ENCODE measurements around the gene ABHD11.
A peak's percentile ranks its signal among the peaks of the same experiment; 100 is the strongest.

The ABHD11 gene

GRCh38 chr7:73719806-73720169 lies 18.8 kb downstream of the ABHD11 start:
- peak overlapping the region; percentile 63 for H3K4me2 ChIP-seq (ENCODE audit: low read length)
- H3K27me3 ChIP-seq (ENCODE audit: control insufficient read depth, low read length), result peaks cover 38% of the 10 kb centered on the region
- no peak for TF ChIP-seq EZH2phosphoT487 (IDR thresholded peaks at IDR 0.05; ENCODE audit: borderline replicate concordance, low read length)
- no peak for TF ChIP-seq CTCF (IDR thresholded peaks at IDR 0.05; ENCODE audit: low read depth, low read length, poor library complexity, severe bottlenecking)
- peak overlapping the region; percentile 57 for H3K4me3 ChIP-seq (ENCODE audit: low read length)
- H4K20me1 ChIP-seq (ENCODE audit: control insufficient read depth, insufficient read depth, low read depth, low read length), result peaks cover 22% of the 10 kb centered on the region; the same call in 1 of the 2 replicates
- no peak overlapping the region for H3K27ac ChIP-seq (ENCODE audit: low read depth, low read length)
- H3K36me3 ChIP-seq (ENCODE audit: control insufficient read depth, low read length), result no peaks in the 10 kb centered on the region
- peaks cover 32% of the 10 kb centered on the region for H3K4me1 ChIP-seq (ENCODE audit: control insufficient read depth, low read length)
- H3K9me2 ChIP-seq (replicated peaks; ENCODE audit: control insufficient read depth, low read length), result no peaks in the 10 kb centered on the region
- H3K79me2 ChIP-seq (ENCODE audit: control insufficient read depth, low read length), result peaks cover 13% of the 10 kb centered on the region
- H3K9me3 ChIP-seq (ENCODE audit: control insufficient read depth, insufficient read depth, low read length), result no peaks in the 10 kb centered on the region
- H3F3A ChIP-seq (ENCODE audit: control insufficient read depth, insufficient read depth), result no peaks in the 10 kb centered on the region

- no peaks in the 10 kb centered on the region for H3K9me2 ChIP-seq (replicated peaks; ENCODE audit: control insufficient read depth, low read length)
- H4K20me1 ChIP-seq (ENCODE audit: control insufficient read depth, insufficient read depth, low read depth, low read length), result peaks cover 22% of the 10 kb centered on the region; the same call in 1 of the 2 replicates
- peak within 1 kb of the TSS; percentile 96 for H3K4me3 ChIP-seq (ENCODE audit: low read length)
- TF ChIP-seq CTCF (IDR thresholded peaks at IDR 0.05; ENCODE audit: low read depth, low read length, poor library complexity, severe bottlenecking), result peak; percentile 33
- TF ChIP-seq EZH2phosphoT487 (IDR thresholded peaks at IDR 0.05; ENCODE audit: borderline replicate concordance, low read length), result peak; percentile 96; the same call in 1 of the 2 replicates
- no peaks in the 10 kb centered on the region for H3F3A ChIP-seq (ENCODE audit: control insufficient read depth, insufficient read depth)
- peaks cover 38% of the 10 kb centered on the region for H3K27me3 ChIP-seq (ENCODE audit: control insufficient read depth, low read length)
- H3K27ac ChIP-seq (ENCODE audit: low read depth, low read length), result no peak within 1 kb of the TSS
- H3K4me1 ChIP-seq (ENCODE audit: control insufficient read depth, low read length), result peaks cover 32% of the 10 kb centered on the region
- H3K4me2 ChIP-seq (ENCODE audit: low read length), result peak within 1 kb of the TSS; percentile 99
- no peaks in the 10 kb centered on the region for H3K9me3 ChIP-seq (ENCODE audit: control insufficient read depth, insufficient read depth, low read length)
- peaks cover 13% of the 10 kb centered on the region for H3K79me2 ChIP-seq (ENCODE audit: control insufficient read depth, low read length)
- H3K36me3 ChIP-seq (ENCODE audit: control insufficient read depth, low read length), result no peaks in the 10 kb centered on the region
Observed at GRCh38 chr7:73718905-73719805, 19.4 kb downstream of the ABHD11 start, which contains the start of gene STX1A. TSS of gene STX1A (minus strand) at chr7:73719669. CDS start at chr7:73719631, 38 bp downstream.

- H4K20me1 ChIP-seq (ENCODE audit: control insufficient read depth, insufficient read depth, low read depth, low read length), result peaks cover 22% of the 10 kb centered on the region; the same call in 1 of the 2 replicates
- no peaks in the 10 kb centered on the region for H3K9me3 ChIP-seq (ENCODE audit: control insufficient read depth, insufficient read depth, low read length)
- no peak for TF ChIP-seq CTCF (IDR thresholded peaks at IDR 0.05; ENCODE audit: low read depth, low read length, poor library complexity, severe bottlenecking)
- TF ChIP-seq EZH2phosphoT487 (IDR thresholded peaks at IDR 0.05; ENCODE audit: borderline replicate concordance, low read length), result no peak
- H3K4me3 ChIP-seq (ENCODE audit: low read length), result peak overlapping the region; percentile 96
- peaks cover 38% of the 10 kb centered on the region for H3K27me3 ChIP-seq (ENCODE audit: control insufficient read depth, low read length)
- peak overlapping the region; percentile 99 for H3K4me2 ChIP-seq (ENCODE audit: low read length)
- H3K79me2 ChIP-seq (ENCODE audit: control insufficient read depth, low read length), result peaks cover 13% of the 10 kb centered on the region
- peaks cover 32% of the 10 kb centered on the region for H3K4me1 ChIP-seq (ENCODE audit: control insufficient read depth, low read length)
- H3F3A ChIP-seq (ENCODE audit: control insufficient read depth, insufficient read depth), result no peaks in the 10 kb centered on the region
- H3K27ac ChIP-seq (ENCODE audit: low read depth, low read length), result no peak overlapping the region
- H3K36me3 ChIP-seq (ENCODE audit: control insufficient read depth, low read length), result no peaks in the 10 kb centered on the region
- no peaks in the 10 kb centered on the region for H3K9me2 ChIP-seq (replicated peaks; ENCODE audit: control insufficient read depth, low read length)
Observed at GRCh38 chr7:73718438-73718881, 20.1 kb downstream of the ABHD11 start.

Measured in DOHH2 (cell line).